Astrocyte (in vitro differentiated cells and primary cell): ENCODE data around the gene CUL7.

Experiments used
- CTCF ChIP-seq: IDR thresholded peaks from 2 replicates; pipeline ENCODE4 v1.5.1; 2011; ENCODE audit warnings: low read depth, mild to moderate bottlenecking, inconsistent platforms, low read length, moderate library complexity; ENCODE audit not compliant: insufficient read depth
- EZH2 ChIP-seq: IDR thresholded peaks from 2 replicates; pipeline ENCODE4 v1.6.1; 2012; ENCODE audit warnings: mild to moderate bottlenecking, low read length, inconsistent platforms; ENCODE audit not compliant: insufficient read depth

- TF ChIP-seq CTCF: no peak
- no peak for TF ChIP-seq EZH2
Measured at GRCh38 chr6:43078691-43079090, 25.0 kb upstream of the CUL7 start.
